ENCODE measurements around the gene CPA4.

CPA4 gene

GRCh38 chr7:130360518-130360917 lies 67.6 kb downstream of the CPA4 start:
- H3K36me3 ChIP-seq (ENCODE audit: insufficient read depth, insufficient read length, low read length) = no peaks in the 10 kb centered on the region
- peaks cover 26% of the 10 kb centered on the region for H3K9me3 ChIP-seq (ENCODE audit: insufficient read depth, low read length)
- no peaks in the 10 kb centered on the region for H3K27me3 ChIP-seq (ENCODE audit: insufficient read depth, insufficient read length)
- no peak overlapping the region for H3K4me3 ChIP-seq (ENCODE audit: insufficient read length, low read depth)
- TF ChIP-seq YY1 (IDR thresholded peaks at IDR 0.05; ENCODE audit: insufficient read depth, insufficient read length) (no peak), ZNF274 (IDR thresholded peaks at IDR 0.05; ENCODE audit: low read depth, low read length) (no peak), SUZ12 (IDR thresholded peaks at IDR 0.05; ENCODE audit: extremely low read depth, insufficient read depth, insufficient read length) (no peak)
- DNase-seq (ENCODE audit: low read depth, low spot score) = no peak
- no peak overlapping the region for H3K9ac ChIP-seq (ENCODE audit: insufficient read length, low read depth)
- no peaks in the 10 kb centered on the region for H3K4me1 ChIP-seq (ENCODE audit: insufficient read depth, insufficient read length)

DNA sequence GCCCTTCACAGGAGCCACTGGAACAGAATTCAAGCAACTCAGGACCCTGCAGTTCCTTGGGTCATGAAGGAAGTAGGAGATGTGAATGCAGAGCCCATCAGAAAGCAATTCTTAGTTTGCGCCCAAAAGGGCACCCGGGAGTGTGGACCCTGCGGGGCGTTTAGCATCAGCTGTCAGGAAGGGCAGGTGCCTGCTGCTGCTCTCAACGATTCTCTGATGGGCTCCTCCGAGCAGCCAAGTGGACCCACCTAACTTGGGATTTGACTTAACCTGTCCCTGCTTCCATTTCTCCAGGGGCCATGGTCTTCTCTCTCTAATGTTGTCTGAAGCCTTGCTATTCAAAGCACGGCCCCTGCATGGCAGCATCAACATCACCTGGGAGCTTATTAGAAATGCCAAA lies 68.7 kb downstream of the CPA4 start:
- Histone ChIP-seq H3K4me3 (ENCODE audit: insufficient read length, low read depth) (no peak overlapping the region), H3K9ac (ENCODE audit: insufficient read length, low read depth) (no peak overlapping the region), H3K9me3 (ENCODE audit: insufficient read depth, low read length) (peaks cover 26% of the 10 kb centered on the region), H3K36me3 (ENCODE audit: insufficient read depth, insufficient read length, low read length) (no peaks in the 10 kb centered on the region), H3K4me1 (ENCODE audit: insufficient read depth, insufficient read length) (no peaks in the 10 kb centered on the region), H3K27me3 (ENCODE audit: insufficient read depth, insufficient read length) (no peaks in the 10 kb centered on the region)
- TF ChIP-seq ZNF274 (IDR thresholded peaks at IDR 0.05; ENCODE audit: low read depth, low read length) = no peak
- TF ChIP-seq YY1 (IDR thresholded peaks at IDR 0.05; ENCODE audit: insufficient read depth, insufficient read length) = no peak
- no peak for TF ChIP-seq SUZ12 (IDR thresholded peaks at IDR 0.05; ENCODE audit: extremely low read depth, insufficient read depth, insufficient read length)
- no peak for DNase-seq (ENCODE audit: low read depth, low spot score)

DNA sequence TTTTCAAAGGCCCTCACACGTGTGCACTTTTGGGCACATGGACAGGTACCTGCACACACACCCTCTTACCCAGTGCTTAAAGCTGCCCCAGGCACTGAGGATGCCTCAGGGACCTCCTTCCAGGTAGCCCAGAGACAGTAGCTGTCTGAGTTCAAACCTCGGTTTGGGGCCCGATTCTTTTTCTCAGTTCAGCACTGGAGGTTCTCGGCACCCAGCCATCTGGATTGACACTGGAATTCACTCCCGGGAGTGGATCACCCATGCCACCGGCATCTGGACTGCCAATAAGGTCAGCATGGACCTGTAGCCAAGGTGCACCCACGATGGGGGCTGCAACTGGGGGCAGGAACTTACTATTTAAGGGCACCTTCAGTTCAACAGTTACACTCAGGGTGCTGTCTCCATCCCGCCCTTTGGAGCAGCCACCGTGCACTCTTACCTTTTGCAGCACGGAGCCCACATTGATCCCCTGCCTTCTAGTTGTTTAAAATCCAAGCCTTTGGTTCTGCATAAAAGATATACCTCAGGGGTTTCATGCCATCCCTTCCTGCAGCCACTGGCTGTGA lies 69.4 kb downstream of the CPA4 start:
- Histone ChIP-seq H3K36me3 (ENCODE audit: insufficient read depth, insufficient read length, low read length) (no peaks in the 10 kb centered on the region), H3K27me3 (ENCODE audit: insufficient read depth, insufficient read length) (no peaks in the 10 kb centered on the region), H3K9ac (ENCODE audit: insufficient read length, low read depth) (no peak overlapping the region), H3K4me3 (ENCODE audit: insufficient read length, low read depth) (no peak overlapping the region), H3K9me3 (ENCODE audit: insufficient read depth, low read length) (peaks cover 26% of the 10 kb centered on the region), H3K4me1 (ENCODE audit: insufficient read depth, insufficient read length) (no peaks in the 10 kb centered on the region)
- DNase-seq (ENCODE audit: low read depth, low spot score) = no peak
- no peak for TF ChIP-seq ZNF274 (IDR thresholded peaks at IDR 0.05; ENCODE audit: low read depth, low read length)
- TF ChIP-seq SUZ12 (IDR thresholded peaks at IDR 0.05; ENCODE audit: extremely low read depth, insufficient read depth, insufficient read length) = no peak
- no peak for TF ChIP-seq YY1 (IDR thresholded peaks at IDR 0.05; ENCODE audit: insufficient read depth, insufficient read length)

DNA sequence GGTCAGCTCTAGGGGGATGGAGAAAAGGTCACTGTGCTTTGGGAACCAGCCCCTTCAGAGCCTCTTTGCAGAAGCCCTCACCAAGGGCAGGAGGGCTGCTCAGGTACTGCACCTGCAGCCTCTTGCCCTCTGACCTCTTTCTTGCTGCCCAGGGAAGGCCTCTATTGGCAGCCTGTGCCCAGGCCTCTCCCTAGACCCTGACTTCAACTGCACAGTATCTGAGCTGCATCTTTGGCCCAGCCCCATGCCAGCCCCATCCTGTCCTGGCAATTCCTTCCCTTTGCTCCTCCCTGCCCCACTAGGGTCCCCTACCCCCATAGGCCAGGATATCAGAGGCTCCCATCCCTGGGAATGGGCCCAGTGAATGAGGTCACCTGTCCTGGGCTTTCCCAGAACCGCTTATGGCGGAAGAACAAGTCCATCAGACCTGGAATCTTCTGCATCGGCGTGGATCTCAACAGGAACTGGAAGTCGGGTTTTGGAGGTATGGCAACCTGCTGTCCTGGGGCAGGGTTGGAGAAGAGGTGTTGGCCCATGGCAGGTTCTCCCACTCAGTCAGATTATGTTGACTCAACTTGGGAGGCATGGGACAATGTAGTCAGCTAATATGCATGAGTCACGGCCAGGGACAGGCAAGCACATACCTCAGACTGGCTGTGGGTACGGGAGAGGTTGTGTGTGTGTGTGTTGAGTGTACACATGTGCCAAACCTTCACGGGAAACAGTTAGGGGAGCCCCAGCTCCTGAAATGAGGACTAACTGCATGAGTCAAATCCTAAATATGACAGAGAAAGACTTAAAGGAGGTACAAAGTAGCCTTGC lies 70.3 kb downstream of the CPA4 start:
- Histone ChIP-seq H3K27me3 (ENCODE audit: insufficient read depth, insufficient read length) (no peaks in the 10 kb centered on the region), H3K4me3 (ENCODE audit: insufficient read length, low read depth) (no peak overlapping the region), H3K36me3 (ENCODE audit: insufficient read depth, insufficient read length, low read length) (no peaks in the 10 kb centered on the region), H3K9ac (ENCODE audit: insufficient read length, low read depth) (no peak overlapping the region), H3K4me1 (ENCODE audit: insufficient read depth, insufficient read length) (no peaks in the 10 kb centered on the region), H3K9me3 (ENCODE audit: insufficient read depth, low read length) (peaks cover 26% of the 10 kb centered on the region)
- TF ChIP-seq ZNF274 (IDR thresholded peaks at IDR 0.05; ENCODE audit: low read depth, low read length) (no peak), SUZ12 (IDR thresholded peaks at IDR 0.05; ENCODE audit: extremely low read depth, insufficient read depth, insufficient read length) (no peak), YY1 (IDR thresholded peaks at IDR 0.05; ENCODE audit: insufficient read depth, insufficient read length) (no peak)
- no peak for DNase-seq (ENCODE audit: low read depth, low spot score)

GRCh38 chr7:130364451-130364850 lies 71.5 kb downstream of the CPA4 start:
- no peak overlapping the region for H3K9ac ChIP-seq (ENCODE audit: insufficient read length, low read depth)
- no peaks in the 10 kb centered on the region for H3K27me3 ChIP-seq (ENCODE audit: insufficient read depth, insufficient read length)
- no peak for DNase-seq (ENCODE audit: low read depth, low spot score)
- H3K9me3 ChIP-seq (ENCODE audit: insufficient read depth, low read length) = peaks cover 15% of the 10 kb centered on the region
- no peaks in the 10 kb centered on the region for H3K36me3 ChIP-seq (ENCODE audit: insufficient read depth, insufficient read length, low read length)
- peaks cover 6% of the 10 kb centered on the region for H3K4me1 ChIP-seq (ENCODE audit: insufficient read depth, insufficient read length)
- TF ChIP-seq ZNF274 (IDR thresholded peaks at IDR 0.05; ENCODE audit: low read depth, low read length) (no peak), YY1 (IDR thresholded peaks at IDR 0.05; ENCODE audit: insufficient read depth, insufficient read length) (no peak), SUZ12 (IDR thresholded peaks at IDR 0.05; ENCODE audit: extremely low read depth, insufficient read depth, insufficient read length) (no peak)
- no peak overlapping the region for H3K4me3 ChIP-seq (ENCODE audit: insufficient read length, low read depth)

- DNase-seq (ENCODE audit: low read depth, low spot score) = no peak
- H3K36me3 ChIP-seq (ENCODE audit: insufficient read depth, insufficient read length, low read length) = no peaks in the 10 kb centered on the region
- H3K9ac ChIP-seq (ENCODE audit: insufficient read length, low read depth) = no peak overlapping the region
- TF ChIP-seq SUZ12 (IDR thresholded peaks at IDR 0.05; ENCODE audit: extremely low read depth, insufficient read depth, insufficient read length) (no peak), YY1 (IDR thresholded peaks at IDR 0.05; ENCODE audit: insufficient read depth, insufficient read length) (no peak), ZNF274 (IDR thresholded peaks at IDR 0.05; ENCODE audit: low read depth, low read length) (no peak)
- no peak overlapping the region for H3K4me3 ChIP-seq (ENCODE audit: insufficient read length, low read depth)
- no peaks in the 10 kb centered on the region for H3K27me3 ChIP-seq (ENCODE audit: insufficient read depth, insufficient read length)
- H3K9me3 ChIP-seq (ENCODE audit: insufficient read depth, low read length) = peaks cover 8% of the 10 kb centered on the region
- peaks cover 7% of the 10 kb centered on the region for H3K4me1 ChIP-seq (ENCODE audit: insufficient read depth, insufficient read length)
These were observed 72.1 kb downstream of the CPA4 start for GRCh38 chr7:130365088-130365487.

Measured in NT2/D1 (cell line).